NT2/D1 (cell line): ENCODE results near the gene PRM1.

Experiments
- DNase-seq: peaks from one replicate; pipeline ENCODE4 v3.0.0-alpha.2; 2011; ENCODE audit warnings: low read depth, low spot score
- H3K27me3 ChIP-seq: 2 replicates; pipeline ENCODE4 v1.6.0; 2011; ENCODE audit warnings: mild to moderate bottlenecking; ENCODE audit not compliant: insufficient read length, insufficient read depth
- H3K36me3 ChIP-seq: 2 replicates; pipeline ENCODE4 v1.6.1; 2011; ENCODE audit warnings: mild to moderate bottlenecking, low read length, mixed read lengths; ENCODE audit not compliant: insufficient read depth, insufficient read length
- H3K4me1 ChIP-seq: 2 replicates; pipeline ENCODE4 v1.5.1; 2011; ENCODE audit not compliant: insufficient read depth, insufficient read length
- H3K4me3 ChIP-seq: 2 replicates; pipeline ENCODE4 v1.5.1; 2011; ENCODE audit warnings: low read depth; ENCODE audit not compliant: insufficient read length
- H3K9ac ChIP-seq: 2 replicates; pipeline ENCODE4 v1.6.0; 2011; ENCODE audit warnings: low read depth; ENCODE audit not compliant: insufficient read length
- H3K9me3 ChIP-seq: 2 replicates; pipeline ENCODE4 v1.5.1; 2011; ENCODE audit warnings: mild to moderate bottlenecking, low read length; ENCODE audit not compliant: insufficient read depth
- SUZ12 ChIP-seq: IDR thresholded peaks from 2 replicates; pipeline ENCODE4 v1.6.1; 2011; ENCODE audit not compliant: insufficient read length, insufficient read depth; ENCODE audit errors: extremely low read depth
- YY1 ChIP-seq: IDR thresholded peaks from 2 replicates; pipeline ENCODE4 v1.6.1; 2011; ENCODE audit not compliant: insufficient read length, insufficient read depth
- ZNF274 ChIP-seq: IDR thresholded peaks from 2 replicates; pipeline ENCODE4 v1.6.1; 2011; ENCODE audit warnings: mild to moderate bottlenecking, low read depth, low read length

PRM1 gene

GRCh38 chr16:11262915-11263314, 18.2 kb downstream of the PRM1 start:
- no peaks in the 10 kb centered on the region for H3K36me3 ChIP-seq
- H3K4me3 ChIP-seq: no peak overlapping the region
- no peaks in the 10 kb centered on the region for H3K9me3 ChIP-seq
- TF ChIP-seq SUZ12 (no peak), ZNF274 (no peak), YY1 (no peak)
- DNase-seq: no peak
- H3K4me1 ChIP-seq: peaks cover 7% of the 10 kb centered on the region
- no peak overlapping the region for H3K9ac ChIP-seq
- H3K27me3 ChIP-seq: peaks cover 5% of the 10 kb centered on the region

- Histone ChIP-seq H3K9ac (no peak overlapping the region), H3K36me3 (no peaks in the 10 kb centered on the region), H3K9me3 (no peaks in the 10 kb centered on the region), H3K4me3 (no peak overlapping the region), H3K27me3 (peaks cover 5% of the 10 kb centered on the region), H3K4me1 (peaks cover 7% of the 10 kb centered on the region)
- TF ChIP-seq SUZ12: no peak
- TF ChIP-seq YY1: no peak
- no peak for TF ChIP-seq ZNF274
- no peak for DNase-seq
These were observed 20.5 kb downstream of the PRM1 start for GRCh38 chr16:11260596-11260966.

GRCh38 chr16:11259655-11260595, 21.2 kb downstream of the PRM1 start:
- H3K27me3 ChIP-seq: peaks cover 5% of the 10 kb centered on the region
- H3K36me3 ChIP-seq: peaks cover 6% of the 10 kb centered on the region
- no peak overlapping the region for H3K9ac ChIP-seq
- no peak overlapping the region for H3K4me3 ChIP-seq
- H3K9me3 ChIP-seq: no peaks in the 10 kb centered on the region
- DNase-seq: no peak
- peaks cover 7% of the 10 kb centered on the region for H3K4me1 ChIP-seq
- no peak for TF ChIP-seq SUZ12

GRCh38 chr16:11258553-11259492, 22.3 kb downstream of the PRM1 start:
- Histone ChIP-seq H3K36me3 (peaks cover 17% of the 10 kb centered on the region), H3K4me3 (no peak overlapping the region), H3K27me3 (peaks cover 3% of the 10 kb centered on the region), H3K9ac (no peak overlapping the region), H3K9me3 (no peaks in the 10 kb centered on the region), H3K4me1 (peaks cover 10% of the 10 kb centered on the region)
- DNase-seq: no peak
- TF ChIP-seq ZNF274: no peak
- no peak for TF ChIP-seq YY1
- no peak for TF ChIP-seq SUZ12

DNA sequence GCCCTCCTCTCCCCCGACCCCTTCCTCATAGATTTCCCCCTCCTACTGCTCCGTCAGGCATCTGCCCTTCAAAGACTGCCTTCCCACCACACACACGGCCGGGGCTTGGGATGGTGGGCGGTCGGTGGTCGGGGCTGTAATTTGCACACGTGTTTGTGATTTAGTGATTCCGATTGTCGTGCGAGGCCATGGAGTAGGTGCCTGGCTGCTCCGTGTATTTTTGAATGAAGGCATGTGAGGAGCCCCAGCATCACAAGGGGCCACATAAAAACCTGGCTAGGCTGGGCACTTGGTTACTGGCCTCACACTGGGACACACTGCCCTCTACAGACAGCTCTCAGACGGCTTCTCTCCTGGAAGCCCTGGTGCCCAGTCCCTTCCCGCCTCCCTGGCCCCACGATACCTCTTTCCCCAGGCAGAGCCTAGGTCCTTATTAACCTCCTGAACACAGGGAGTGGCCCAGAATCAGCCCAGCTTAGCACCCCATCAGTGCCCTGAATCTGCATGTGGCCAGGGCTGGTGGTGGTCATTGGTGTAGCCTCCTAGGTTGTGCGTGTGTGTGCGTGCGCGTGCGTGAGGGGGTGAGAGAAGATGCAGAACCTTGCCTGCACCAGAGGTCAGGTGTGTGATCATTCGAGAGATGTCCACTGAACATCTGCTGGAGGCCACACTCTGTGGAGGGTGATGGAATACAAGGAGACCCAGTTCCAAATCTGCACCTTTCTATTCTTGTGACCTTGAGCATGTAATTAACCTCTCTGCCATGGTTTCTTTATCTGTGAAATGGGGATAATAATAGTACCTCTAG, 23.8 kb downstream of the PRM1 start:
- Histone ChIP-seq H3K9ac (peak overlapping the region; percentile 87), H3K9me3 (no peaks in the 10 kb centered on the region), H3K4me3 (peak overlapping the region; percentile 63), H3K4me1 (peaks cover 13% of the 10 kb centered on the region), H3K27me3 (peaks cover 3% of the 10 kb centered on the region), H3K36me3 (peaks cover 32% of the 10 kb centered on the region)
- TF ChIP-seq SUZ12 (no peak), ZNF274 (no peak), YY1 (no peak)
- peak; percentile 79 for DNase-seq

DNA sequence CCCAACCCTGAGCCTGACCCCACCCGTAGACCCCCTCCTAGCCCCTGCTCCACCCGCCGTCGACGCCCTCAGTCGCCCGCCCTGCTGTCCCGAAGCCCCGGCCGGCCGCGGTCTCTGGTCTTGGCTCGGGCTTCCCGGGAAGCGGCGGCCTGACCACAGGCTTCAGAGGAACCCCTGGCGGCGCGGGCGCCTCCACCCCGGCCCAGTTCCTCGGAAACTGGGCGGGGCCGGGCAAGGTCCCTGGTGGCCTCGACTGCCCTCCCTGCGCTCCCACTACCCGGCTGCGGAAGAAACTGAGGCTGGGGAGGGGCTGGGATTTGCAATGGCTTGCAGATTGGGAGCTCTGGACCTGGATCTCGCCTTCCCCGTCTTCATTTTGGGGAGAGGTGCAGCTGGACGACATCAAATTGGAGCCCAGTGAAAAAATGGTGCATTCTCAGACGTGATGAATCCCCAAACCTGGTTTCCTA, 24.4 kb downstream of the PRM1 start:
- no peaks in the 10 kb centered on the region for H3K9me3 ChIP-seq
- peaks cover 3% of the 10 kb centered on the region for H3K27me3 ChIP-seq
- H3K4me3 ChIP-seq: peak overlapping the region; percentile 63
- TF ChIP-seq SUZ12 (no peak), ZNF274 (no peak), YY1 (no peak)
- DNase-seq: no peak
- H3K9ac ChIP-seq: peak overlapping the region; percentile 87
- H3K36me3 ChIP-seq: peaks cover 38% of the 10 kb centered on the region
- H3K4me1 ChIP-seq: peaks cover 15% of the 10 kb centered on the region
